IMR-90 (cell line): ENCODE data around the gene KHDRBS1.

Experiments
- BHLHE40 ChIP-seq: fragments of 150-350 bp; IDR thresholded peaks from 2 replicates; pipeline ENCODE4 v1.6.1; 2016; ENCODE audit warnings: mild to moderate bottlenecking, low read depth, low read length
- CHD1 ChIP-seq: IDR thresholded peaks from 2 replicates; pipeline ENCODE4 v1.6.1; 2012; ENCODE audit warnings: low read depth, low read length, improper control_type of control experiment
- CTCF ChIP-seq: conservative IDR thresholded peaks from 2 replicates; pipeline ENCODE4 v1.5.1; 2012; ENCODE audit warnings: mild to moderate bottlenecking, low read depth, low read length, improper control_type of control experiment
- ELK1 ChIP-seq: fragments of 150-350 bp; IDR thresholded peaks from 2 replicates; pipeline ENCODE4 v1.6.1; 2016; ENCODE audit warnings: low read depth, mild to moderate bottlenecking, low read length, moderate library complexity, borderline replicate concordance
- MAFK ChIP-seq: IDR thresholded peaks from 2 replicates; pipeline ENCODE4 v1.6.1; 2012; ENCODE audit warnings: low read depth, low read length, improper control_type of control experiment
- MAZ ChIP-seq: IDR thresholded peaks from 2 replicates; pipeline ENCODE4 v1.6.1; 2012; ENCODE audit warnings: low read depth, mild to moderate bottlenecking, low read length, improper control_type of control experiment, moderate library complexity, borderline replicate concordance
- MXI1 ChIP-seq: IDR thresholded peaks from 2 replicates; pipeline ENCODE4 v1.6.1; 2012; ENCODE audit warnings: low read depth, mild to moderate bottlenecking, low read length, moderate library complexity, borderline replicate concordance
- NFE2L2 ChIP-seq: fragments of 150-350 bp; IDR thresholded peaks from 2 replicates; pipeline ENCODE4 v1.6.1; 2016; ENCODE audit warnings: low read depth, mild to moderate bottlenecking, low read length
- POLR2A ChIP-seq: IDR thresholded peaks from 2 replicates; pipeline ENCODE4 v1.6.1; 2012; ENCODE audit warnings: mild to moderate bottlenecking, low read depth, low read length
- RAD21 ChIP-seq: IDR thresholded peaks from 2 replicates; pipeline ENCODE4 v1.6.1; 2012; ENCODE audit warnings: low read length, improper control_type of control experiment
- RCOR1 ChIP-seq: IDR thresholded peaks from 2 replicates; pipeline ENCODE4 v1.6.1; 2012; ENCODE audit warnings: mild to moderate bottlenecking, low read length, improper control_type of control experiment; ENCODE audit not compliant: insufficient replicate concordance
- RFX5 ChIP-seq: IDR thresholded peaks from 2 replicates; pipeline ENCODE4 v1.8.0; 2012; ENCODE audit warnings: low read depth, mild to moderate bottlenecking, low read length, moderate library complexity
- SMC3 ChIP-seq: fragments of 150-350 bp; IDR thresholded peaks from 2 replicates; pipeline ENCODE4 v1.6.1; 2016; ENCODE audit warnings: low read depth, mild to moderate bottlenecking, antibody characterized with exemption, low read length, moderate library complexity
- USF2 ChIP-seq: fragments of 150-350 bp; IDR thresholded peaks from 2 replicates; pipeline ENCODE4 v1.6.1; 2017; ENCODE audit warnings: mild to moderate bottlenecking, antibody characterized with exemption, low read length, low read depth

GRCh38 chr1:32091591-32091990 lies 77.9 kb downstream of the KHDRBS1 start:
- no peak for TF ChIP-seq USF2
- no peak for TF ChIP-seq CTCF
- no peak for TF ChIP-seq MAFK
- TF ChIP-seq POLR2A = no peak
- no peak for TF ChIP-seq MXI1
- no peak for TF ChIP-seq SMC3
- TF ChIP-seq ELK1 = no peak
- TF ChIP-seq RFX5 = no peak
- TF ChIP-seq CHD1 = no peak
- no peak for TF ChIP-seq RCOR1
- no peak for TF ChIP-seq NFE2L2
- TF ChIP-seq MAZ = no peak
- TF ChIP-seq RAD21 = no peak
- TF ChIP-seq BHLHE40 = no peak
